NCI-H748 (cell line): ENCODE measurements around the gene CARD14.
"Not testable (repeated sequence)": the region's sequence is repeated elsewhere in the genome, so short reads cannot be mapped to it uniquely, and the experiment has no call there.

ENCODE experiments used
- DNase-seq: peaks from one replicate; lab custom pipeline; 2025; ENCODE audit not compliant: unreplicated experiment; lab: John Stamatoyannopoulos, UW

The CARD14 gene

DNA sequence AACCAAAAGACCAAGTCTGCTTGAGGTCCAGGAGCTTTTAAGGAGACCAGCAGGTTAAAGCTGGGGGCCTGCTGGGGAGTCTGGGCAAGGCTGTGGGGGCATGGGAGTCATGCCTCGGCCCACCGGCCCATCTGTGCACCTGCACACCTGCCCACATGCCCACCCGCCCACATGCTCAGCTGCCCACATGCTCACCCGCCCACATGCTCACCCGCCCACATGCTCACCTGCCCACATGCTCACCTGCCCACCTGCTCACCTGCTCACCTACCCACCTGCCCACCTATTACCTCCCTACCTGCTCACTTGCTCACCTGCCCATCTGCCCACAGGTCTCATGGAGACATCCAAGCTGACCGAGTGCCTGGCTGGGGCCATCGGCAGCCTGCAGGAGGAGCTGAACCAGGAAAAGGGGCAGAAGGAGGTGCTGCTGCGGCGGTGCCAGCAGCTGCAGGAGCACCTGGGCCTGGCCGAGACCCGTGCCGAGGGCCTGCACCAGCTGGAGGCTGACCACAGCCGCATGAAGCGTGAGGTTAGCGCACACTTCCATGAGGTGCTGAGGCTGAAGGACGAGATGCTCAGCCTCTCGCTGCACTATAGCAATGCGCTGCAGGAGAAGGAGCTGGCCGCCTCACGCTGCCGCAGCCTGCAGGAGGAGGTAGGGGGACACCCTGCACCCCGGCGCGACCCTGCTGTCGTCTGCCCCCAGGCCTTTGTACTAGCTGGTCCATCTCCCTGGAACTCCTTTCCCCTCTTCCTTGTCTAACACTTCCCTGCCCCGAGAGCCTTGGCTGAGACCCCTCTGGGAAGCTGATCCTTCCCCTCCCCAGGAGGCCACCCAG lies 14.0 kb downstream of the CARD14 start:
- DNase-seq = no peak

GRCh38 chr17:80184423-80184714 lies 14.5 kb downstream of the CARD14 start:
- no peak for DNase-seq

DNA sequence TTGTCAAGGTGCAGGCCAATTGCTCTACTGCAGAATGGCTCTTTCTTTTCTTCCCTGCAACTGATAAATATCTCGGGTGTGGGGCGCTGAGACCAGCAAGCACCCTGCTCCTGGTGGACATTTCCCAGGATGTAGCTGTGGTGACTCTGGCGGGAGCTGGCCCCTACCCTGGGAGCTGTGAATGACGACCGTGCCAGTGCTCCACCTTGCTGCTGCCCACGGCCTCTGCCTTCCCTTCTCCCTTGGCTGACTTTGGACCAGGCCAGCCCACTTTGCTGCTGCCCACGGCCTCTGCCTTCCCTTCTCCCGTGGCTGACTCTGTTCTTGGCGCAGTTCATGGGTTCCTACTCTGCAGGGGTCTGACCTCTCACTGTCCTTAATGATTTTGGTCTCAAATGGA lies 16.1 kb downstream of the CARD14 start:
- no peak for DNase-seq

- no peak for DNase-seq
Observed at GRCh38 chr17:80187090-80187489, 17.3 kb downstream of the CARD14 start.

GRCh38 chr17:80187515-80187941 lies 17.7 kb downstream of the CARD14 start:
- DNase-seq = no peak

DNA sequence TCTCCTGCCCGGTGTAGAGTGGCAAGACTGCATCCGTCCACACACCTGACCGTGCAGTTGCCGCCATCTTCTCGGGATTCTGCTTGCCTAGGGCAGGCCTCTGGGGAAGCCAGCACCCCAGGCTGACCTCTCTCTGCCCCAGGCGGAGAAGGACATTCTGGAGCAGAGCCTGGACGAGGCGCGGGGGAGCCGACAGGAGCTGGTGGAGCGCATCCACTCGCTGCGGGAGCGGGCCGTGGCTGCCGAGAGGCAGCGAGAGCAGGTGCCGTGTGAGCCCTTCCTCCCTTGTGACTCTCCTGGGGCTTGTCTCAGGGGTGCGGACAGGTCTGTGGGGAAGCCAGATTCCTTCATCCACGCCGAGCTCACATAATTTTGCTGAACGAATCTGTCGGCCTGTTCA lies 19.8 kb downstream of the CARD14 start:
- DNase-seq = no peak

DNA sequence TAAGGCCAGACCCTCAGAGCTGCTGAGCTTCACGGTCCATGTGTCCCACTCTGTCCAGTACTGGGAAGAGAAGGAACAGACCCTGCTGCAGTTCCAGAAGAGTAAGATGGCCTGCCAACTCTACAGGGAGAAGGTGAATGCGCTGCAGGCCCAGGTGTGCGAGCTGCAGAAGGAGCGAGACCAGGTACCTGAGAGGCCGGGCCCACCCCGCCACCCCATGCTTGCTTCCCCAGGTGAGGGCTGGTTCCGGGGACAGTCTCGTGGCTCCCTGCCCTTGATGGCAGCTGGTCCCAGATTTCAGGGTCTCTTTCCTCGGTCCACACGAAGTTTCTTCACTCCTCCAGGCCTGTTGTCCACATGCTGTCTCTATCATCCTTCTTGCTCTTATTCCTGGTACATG lies 20.9 kb downstream of the CARD14 start:
- no peak for DNase-seq

GRCh38 chr17:80191192-80191591 lies 21.4 kb downstream of the CARD14 start:
- DNase-seq = no peak

DNA sequence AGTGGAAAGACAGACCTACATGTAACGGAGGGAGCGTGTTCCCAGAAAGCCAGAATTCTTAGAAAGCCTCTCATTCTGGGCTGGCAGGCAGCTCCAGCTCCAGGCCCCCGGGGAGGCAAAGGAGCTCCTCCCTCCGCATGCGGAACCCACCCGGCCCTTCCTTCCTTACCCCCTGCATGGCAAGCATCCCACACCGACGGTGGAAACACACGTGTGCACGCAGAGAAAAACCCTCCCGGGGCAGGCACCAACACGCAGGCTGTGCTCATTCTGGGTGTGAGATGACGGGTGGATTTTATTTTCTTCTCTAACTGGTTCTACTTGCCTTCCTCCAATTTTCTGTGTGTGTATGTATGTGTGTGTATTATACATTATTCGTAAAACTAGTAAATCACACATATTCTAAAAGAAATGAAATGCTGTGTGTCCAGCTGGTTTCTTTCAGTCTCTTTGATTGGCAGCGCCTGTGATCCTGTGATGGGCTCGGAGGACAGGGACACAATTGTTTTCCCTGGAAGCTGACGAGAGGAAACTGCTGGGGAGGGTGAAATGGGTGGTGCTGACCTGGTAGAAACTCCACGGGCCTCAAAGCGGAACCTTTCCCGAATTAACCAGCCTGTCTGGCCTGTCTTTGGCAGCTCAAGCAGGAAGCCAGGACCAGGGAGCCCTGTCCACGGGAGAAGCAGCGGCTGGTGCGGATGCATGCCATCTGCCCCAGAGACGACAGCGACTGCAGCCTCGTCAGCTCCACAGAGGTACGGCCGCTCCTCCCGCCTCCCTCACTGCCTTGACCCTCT lies 22.2 kb downstream of the CARD14 start:
- no peak for DNase-seq

DNA sequence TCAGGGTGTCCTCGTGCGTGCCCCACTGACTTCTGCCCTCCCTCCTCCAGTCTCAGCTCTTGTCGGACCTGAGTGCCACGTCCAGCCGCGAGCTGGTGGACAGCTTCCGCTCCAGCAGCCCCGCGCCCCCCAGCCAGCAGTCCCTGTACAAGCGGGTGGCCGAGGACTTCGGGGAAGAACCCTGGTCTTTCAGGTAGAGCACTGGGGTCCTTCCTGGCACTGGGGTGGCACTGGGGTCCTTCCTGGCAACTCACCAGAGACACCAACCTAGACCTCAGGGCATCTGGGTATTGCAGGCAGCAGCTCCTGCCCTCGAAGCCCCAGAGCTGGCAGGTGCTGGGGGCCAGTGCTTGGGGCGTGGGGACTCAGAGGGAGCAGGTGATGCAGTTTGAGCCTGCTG lies 25.3 kb downstream of the CARD14 start:
- no peak for DNase-seq

GRCh38 chr17:80195671-80196529 lies 26.1 kb downstream of the CARD14 start:
- DNase-seq = no peak

DNA sequence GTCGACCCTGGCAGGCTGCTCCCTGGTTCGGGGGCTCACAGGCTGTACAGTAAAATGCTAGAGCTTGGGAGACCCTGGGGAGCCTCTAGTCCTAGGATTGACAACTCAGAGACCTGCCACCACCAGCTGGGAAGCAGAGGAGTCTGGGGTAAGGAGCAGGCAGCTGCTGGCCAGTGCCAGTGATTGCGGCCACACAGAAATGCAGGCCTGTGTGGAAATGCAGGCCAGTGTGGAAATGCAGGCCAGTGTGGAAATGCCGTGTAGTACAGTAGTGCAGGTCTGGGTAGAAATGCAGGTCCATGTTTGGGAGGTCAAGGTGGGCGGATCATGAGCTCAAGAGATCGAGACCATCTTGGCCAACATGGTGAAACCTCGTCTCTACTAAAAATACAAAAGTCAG lies 26.8 kb downstream of the CARD14 start:
- no peak for DNase-seq

GRCh38 chr17:80198144-80198661 lies 28.4 kb downstream of the CARD14 start:
- DNase-seq = no peak

GRCh38 chr17:80199295-80199694 lies 29.5 kb downstream of the CARD14 start:
- DNase-seq = not testable (repeated sequence)

DNA sequence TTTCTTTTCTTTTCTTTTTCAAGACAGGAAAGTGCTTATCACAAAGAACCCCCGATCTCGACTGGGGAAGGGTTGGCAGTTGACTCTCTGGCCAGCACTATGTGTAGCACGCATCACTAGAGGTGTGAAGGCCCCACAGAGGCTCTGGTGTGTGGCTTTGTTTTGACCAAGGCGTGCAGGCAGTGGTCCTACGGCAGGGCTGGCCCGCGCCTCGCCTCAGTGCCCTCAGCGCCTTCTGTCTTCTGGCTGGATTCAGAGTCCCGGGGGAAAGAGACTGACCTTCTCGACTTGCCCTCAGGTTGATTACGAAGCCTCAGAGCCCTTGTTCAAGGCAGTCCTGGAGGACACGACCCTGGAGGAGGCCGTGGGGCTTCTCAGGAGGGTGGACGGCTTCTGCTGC lies 31.6 kb downstream of the CARD14 start:
- no peak for DNase-seq

DNA sequence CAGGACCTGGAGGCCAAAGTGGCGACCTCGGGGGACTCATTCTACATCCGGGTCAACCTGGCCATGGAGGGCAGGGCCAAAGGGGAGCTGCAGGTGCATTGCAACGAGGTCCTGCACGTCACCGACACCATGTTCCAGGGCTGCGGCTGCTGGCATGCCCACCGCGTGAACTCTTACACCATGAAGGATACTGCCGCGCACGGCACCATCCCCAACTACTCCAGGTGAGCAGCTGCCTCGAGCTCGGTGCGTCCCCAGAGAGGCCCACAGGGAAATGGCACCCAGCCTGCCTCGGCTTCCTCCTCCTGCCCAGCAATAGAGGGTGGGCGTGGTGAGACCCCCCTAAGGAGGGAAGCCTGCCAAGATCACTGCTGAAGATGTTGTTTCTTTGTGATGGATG lies 32.4 kb downstream of the CARD14 start:
- DNase-seq = no peak

GRCh38 chr17:80203471-80203963 lies 33.7 kb downstream of the CARD14 start:
- DNase-seq = no peak

GRCh38 chr17:80204626-80205468 lies 35.0 kb downstream of the CARD14 start:
- DNase-seq = no peak

DNA sequence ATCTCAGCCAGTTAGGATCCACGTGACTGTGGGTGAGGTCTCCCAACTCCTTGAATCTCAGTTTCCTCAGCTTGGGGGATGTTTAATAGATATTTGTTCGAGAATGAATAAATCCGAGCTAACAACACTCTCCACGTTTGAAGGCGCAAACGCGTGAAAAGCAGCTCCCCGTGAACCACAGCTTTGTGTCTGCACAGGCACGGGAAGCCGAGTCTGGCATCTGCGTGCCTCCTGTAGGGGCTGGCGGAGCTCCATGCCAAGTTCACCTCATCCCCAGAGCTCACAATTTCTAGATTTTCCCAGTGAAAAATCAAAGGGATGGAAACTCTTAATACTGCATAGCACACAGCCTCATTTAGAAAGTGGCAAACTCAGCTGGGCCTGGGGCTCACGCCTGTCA lies 36.0 kb downstream of the CARD14 start:
- DNase-seq = no peak

DNA sequence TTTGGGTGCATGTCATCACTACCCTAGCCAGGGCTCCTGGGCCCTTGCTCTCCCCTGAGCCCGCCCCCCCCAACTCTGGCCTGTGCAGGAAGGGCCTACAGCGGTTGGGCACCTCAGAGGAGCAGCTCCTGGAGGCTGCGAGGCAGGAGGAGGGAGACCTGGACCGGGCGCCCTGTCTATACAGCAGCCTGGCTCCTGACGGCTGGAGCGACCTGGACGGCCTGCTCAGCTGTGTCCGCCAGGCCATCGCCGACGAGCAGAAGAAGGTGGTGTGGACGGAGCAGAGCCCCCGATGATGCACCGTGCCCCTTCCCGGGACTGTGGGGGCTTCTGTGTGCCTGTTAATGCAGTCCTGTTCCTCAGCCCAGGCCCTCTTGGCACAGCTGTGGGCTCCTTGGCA lies 38.2 kb downstream of the CARD14 start:
- no peak for DNase-seq
